ENCODE measurements around the gene RELA.
"Not testable (repeated sequence)": the region's sequence is repeated elsewhere in the genome, so short reads cannot be mapped to it uniquely, and the experiment has no call there.

RELA gene

GRCh38 chr11:65663639-65664200 is 1.0 kb upstream of the RELA start:
- no peak for DNase-seq

- no peak for DNase-seq
Observed at GRCh38 chr11:65662247-65662798, 393 bp downstream of the RELA start.

- DNase-seq: no peak
Observed at GRCh38 chr11:65661599-65662246, 993 bp downstream of the RELA start.

- DNase-seq: not testable (repeated sequence)
Observed at GRCh38 chr11:65660908-65661307, 1.8 kb downstream of the RELA start.

GRCh38 chr11:65660038-65660437 is 2.7 kb downstream of the RELA start:
- no peak for DNase-seq

- no peak for DNase-seq
Observed at GRCh38 chr11:65658174-65659021, 4.3 kb downstream of the RELA start.

GRCh38 chr11:65657426-65657825 is 5.3 kb downstream of the RELA start:
- no peak for DNase-seq

- DNase-seq: no peak
Observed at GRCh38 chr11:65655570-65656332, 7.0 kb downstream of the RELA start.

GRCh38 chr11:65654375-65655349 is 8.1 kb downstream of the RELA start:
- no peak for DNase-seq

- DNase-seq: no peak
Observed at GRCh38 chr11:65653229-65654225, 9.2 kb downstream of the RELA start.

- DNase-seq: peak; percentile 88
Observed at GRCh38 chr11:65652511-65653228, 10.0 kb downstream of the RELA start.

- DNase-seq: no peak
Observed at GRCh38 chr11:65651589-65652510, 10.9 kb downstream of the RELA start.

- DNase-seq: no peak
Observed at GRCh38 chr11:65651339-65651588, 11.5 kb downstream of the RELA start.

GRCh38 chr11:65650547-65651338 is 12.0 kb downstream of the RELA start:
- DNase-seq: no peak

- no peak for DNase-seq
Observed at GRCh38 chr11:65649656-65650546, 12.8 kb downstream of the RELA start.

GRCh38 chr11:65648997-65649493 is 13.7 kb downstream of the RELA start:
- no peak for DNase-seq
